ENCODE measurements around the gene PDXK.

PDXK gene

GRCh38 chr21:43693981-43694380 lies 24.9 kb upstream of the PDXK start:
- Histone ChIP-seq H4K8ac (ENCODE audit: low read depth, low read length) (no peak overlapping the region), H3K14ac (ENCODE audit: low read length) (no peak overlapping the region), H3K27ac (ENCODE audit: low read depth, low read length) (no peak overlapping the region), H2BK120ac (ENCODE audit: insufficient read depth, low read length, poor library complexity) (no peak overlapping the region), H2BK5ac (ENCODE audit: low read depth, low read length, poor library complexity) (no peak overlapping the region), H3K23ac (ENCODE audit: low read length) (no peak overlapping the region), H3K4me3 (ENCODE audit: low read depth, low read length) (no peak overlapping the region), H3K4ac (ENCODE audit: low read depth, low read length) (no peak overlapping the region), H3K9me3 (ENCODE audit: insufficient read depth, low read depth, low read length) (peaks cover 5% of the 10 kb centered on the region), H3K4me1 (ENCODE audit: control insufficient read depth in 1 of 2, insufficient read depth in 2 of 2, low read length in 2 of 2) (peaks cover 0 to 1% of the 10 kb centered on the region in 2 experiments), H3K18ac (ENCODE audit: low read length) (no peak overlapping the region), H3K36me3 (ENCODE audit: control insufficient read depth in 1 of 2, insufficient read depth in 2 of 2, low read length in 2 of 2) (peaks cover 40 to 52% of the 10 kb centered on the region in 2 experiments), H3K27me3 (ENCODE audit: insufficient read depth, low read length) (no peaks in the 10 kb centered on the region), H4K91ac (ENCODE audit: low read depth, low read length) (no peak overlapping the region), H4K12ac (ENCODE audit: low read depth, low read length) (no peak overlapping the region), H3K4me2 (ENCODE audit: low read length) (no peak overlapping the region), H3K79me1 (ENCODE audit: low read length) (no peaks in the 10 kb centered on the region), H2AFZ (ENCODE audit: insufficient read depth, low read length, poor library complexity) (no peak overlapping the region), H3K79me2 (ENCODE audit: control insufficient read depth, insufficient read depth, low read length, poor library complexity) (no peaks in the 10 kb centered on the region), H2BK12ac (ENCODE audit: low read length) (no peak overlapping the region), H2AK5ac (ENCODE audit: low read length) (no peak overlapping the region), H3K9ac (ENCODE audit: low read length) (no peak overlapping the region)
- WGBS (ENCODE audit: extremely low coverage, insufficient coverage, insufficient read length): no CpG with 5 or more reads among the region's 23 CpGs
- no peak for DNase-seq

DNA sequence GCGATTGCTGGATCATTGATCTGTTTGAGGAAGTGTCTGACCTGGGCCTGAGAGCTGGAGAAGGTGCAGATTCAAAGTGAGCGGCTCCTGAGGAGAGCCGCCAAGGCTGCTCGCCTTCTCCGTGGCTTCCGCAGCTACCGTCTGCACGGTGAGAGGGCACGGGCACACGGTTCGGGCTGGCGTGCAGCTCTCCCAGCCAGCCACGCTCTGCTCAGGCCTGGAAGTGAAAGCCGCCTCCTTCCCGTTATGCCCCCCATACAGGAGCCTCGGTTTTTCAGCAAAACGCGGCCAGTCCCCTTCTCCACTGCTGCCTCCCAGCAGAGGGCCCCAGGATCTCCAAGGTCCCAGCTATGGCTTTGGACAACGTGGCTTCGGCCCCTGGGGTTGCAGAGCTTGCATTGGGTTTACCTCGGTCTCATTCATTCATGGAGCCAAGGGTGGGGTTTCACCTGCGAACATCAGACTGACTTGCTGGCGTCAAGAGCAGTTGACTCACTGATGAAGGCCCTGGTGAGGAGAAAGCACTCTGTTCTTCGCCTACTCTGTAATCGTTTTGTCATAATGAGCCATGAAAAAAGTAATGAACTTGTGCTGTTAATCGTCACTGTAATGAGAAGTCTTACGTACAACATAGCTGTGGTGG lies 24.4 kb upstream of the PDXK start:
- H3K4me3 ChIP-seq (ENCODE audit: low read depth, low read length): no peak overlapping the region
- H3K4ac ChIP-seq (ENCODE audit: low read depth, low read length): no peak overlapping the region
- no peak overlapping the region for H2AFZ ChIP-seq (ENCODE audit: insufficient read depth, low read length, poor library complexity)
- no peak overlapping the region for H3K27ac ChIP-seq (ENCODE audit: low read depth, low read length)
- no peaks in the 10 kb centered on the region for H3K4me1 ChIP-seq (ENCODE audit: control insufficient read depth in 1 of 2, insufficient read depth in 2 of 2, low read length in 2 of 2)
- H2BK12ac ChIP-seq (ENCODE audit: low read length): no peak overlapping the region
- no peak overlapping the region for H4K12ac ChIP-seq (ENCODE audit: low read depth, low read length)
- no peak overlapping the region for H2AK5ac ChIP-seq (ENCODE audit: low read length)
- no peaks in the 10 kb centered on the region for H3K79me2 ChIP-seq (ENCODE audit: control insufficient read depth, insufficient read depth, low read length, poor library complexity)
- H3K14ac ChIP-seq (ENCODE audit: low read length): no peak overlapping the region
- no CpG with 5 or more reads among the region's 27 CpGs for WGBS (ENCODE audit: extremely low coverage, insufficient coverage, insufficient read length)
- H3K36me3 ChIP-seq (ENCODE audit: control insufficient read depth in 1 of 2, insufficient read depth in 2 of 2, low read length in 2 of 2): peaks cover 37 to 47% of the 10 kb centered on the region in 2 experiments
- no peak overlapping the region for H3K18ac ChIP-seq (ENCODE audit: low read length)
- H3K4me2 ChIP-seq (ENCODE audit: low read length): no peak overlapping the region
- H2BK5ac ChIP-seq (ENCODE audit: low read depth, low read length, poor library complexity): no peak overlapping the region
- no peaks in the 10 kb centered on the region for H3K27me3 ChIP-seq (ENCODE audit: insufficient read depth, low read length)
- H3K79me1 ChIP-seq (ENCODE audit: low read length): no peaks in the 10 kb centered on the region
- no peak overlapping the region for H3K9ac ChIP-seq (ENCODE audit: low read length)
- H4K8ac ChIP-seq (ENCODE audit: low read depth, low read length): no peak overlapping the region
- H3K23ac ChIP-seq (ENCODE audit: low read length): no peak overlapping the region
- no peak overlapping the region for H4K91ac ChIP-seq (ENCODE audit: low read depth, low read length)
- peaks cover 3% of the 10 kb centered on the region for H3K9me3 ChIP-seq (ENCODE audit: insufficient read depth, low read depth, low read length)
- no peak for DNase-seq
- H2BK120ac ChIP-seq (ENCODE audit: insufficient read depth, low read length, poor library complexity): no peak overlapping the region

DNA sequence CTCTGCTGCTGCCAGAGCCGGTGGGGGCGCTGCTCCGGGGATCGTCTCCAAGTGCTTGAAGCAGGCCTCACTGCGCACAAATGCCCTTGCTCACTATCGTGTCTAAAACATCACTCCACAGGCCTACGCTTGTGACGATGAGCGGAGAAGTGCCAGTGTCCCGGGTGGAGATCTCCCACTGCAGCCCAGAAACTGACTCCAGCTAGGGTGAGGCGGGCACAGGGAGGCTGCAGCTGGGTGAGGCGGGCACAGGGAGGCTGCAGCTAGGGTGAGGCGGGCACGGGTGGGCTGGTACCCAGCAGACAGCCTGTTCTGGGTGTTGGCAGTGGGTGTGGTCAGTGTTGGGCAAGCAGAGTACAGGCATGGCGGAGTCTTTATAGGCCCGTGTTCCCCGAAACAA lies 22.7 kb upstream of the PDXK start:
- whole genome bisulfite sequencing (ENCODE audit: extremely low coverage, insufficient coverage, insufficient read length): no CpG with 5 or more reads among the region's 17 CpGs
- Histone ChIP-seq H3K4me3 (ENCODE audit: low read depth, low read length) (no peak overlapping the region), H3K9ac (ENCODE audit: low read length) (no peak overlapping the region), H3K14ac (ENCODE audit: low read length) (no peak overlapping the region), H3K79me2 (ENCODE audit: control insufficient read depth, insufficient read depth, low read length, poor library complexity) (no peaks in the 10 kb centered on the region), H3K36me3 (ENCODE audit: control insufficient read depth in 1 of 2, insufficient read depth in 2 of 2, low read length in 2 of 2) (peaks cover 25 to 31% of the 10 kb centered on the region in 2 experiments), H2AK5ac (ENCODE audit: low read length) (no peak overlapping the region), H4K91ac (ENCODE audit: low read depth, low read length) (no peak overlapping the region), H3K4ac (ENCODE audit: low read depth, low read length) (no peak overlapping the region), H3K79me1 (ENCODE audit: low read length) (no peaks in the 10 kb centered on the region), H3K27ac (ENCODE audit: low read depth, low read length) (no peak overlapping the region), H3K4me1 (ENCODE audit: control insufficient read depth in 1 of 2, insufficient read depth in 2 of 2, low read length in 2 of 2) (no peaks in the 10 kb centered on the region), H3K18ac (ENCODE audit: low read length) (no peak overlapping the region), H2BK12ac (ENCODE audit: low read length) (no peak overlapping the region), H3K9me3 (ENCODE audit: insufficient read depth, low read depth, low read length) (peaks cover 3% of the 10 kb centered on the region), H3K27me3 (ENCODE audit: insufficient read depth, low read length) (no peaks in the 10 kb centered on the region), H4K12ac (ENCODE audit: low read depth, low read length) (no peak overlapping the region), H2AFZ (ENCODE audit: insufficient read depth, low read length, poor library complexity) (no peak overlapping the region), H4K8ac (ENCODE audit: low read depth, low read length) (no peak overlapping the region), H3K23ac (ENCODE audit: low read length) (no peak overlapping the region), H2BK5ac (ENCODE audit: low read depth, low read length, poor library complexity) (no peak overlapping the region), H3K4me2 (ENCODE audit: low read length) (no peak overlapping the region), H2BK120ac (ENCODE audit: insufficient read depth, low read length, poor library complexity) (no peak overlapping the region)
- no peak for DNase-seq

GRCh38 chr21:43697758-43698643 lies 20.9 kb upstream of the PDXK start:
- Histone ChIP-seq H3K14ac (ENCODE audit: low read length) (no peak overlapping the region), H2BK120ac (ENCODE audit: insufficient read depth, low read length, poor library complexity) (no peak overlapping the region), H3K23ac (ENCODE audit: low read length) (no peak overlapping the region), H3K9ac (ENCODE audit: low read length) (no peak overlapping the region), H2BK12ac (ENCODE audit: low read length) (no peak overlapping the region), H3K18ac (ENCODE audit: low read length) (no peak overlapping the region), H3K27ac (ENCODE audit: low read depth, low read length) (no peak overlapping the region), H3K9me3 (ENCODE audit: insufficient read depth, low read depth, low read length) (peaks cover 3% of the 10 kb centered on the region), H4K12ac (ENCODE audit: low read depth, low read length) (no peak overlapping the region), H3K79me1 (ENCODE audit: low read length) (no peaks in the 10 kb centered on the region), H2AK5ac (ENCODE audit: low read length) (no peak overlapping the region), H3K4ac (ENCODE audit: low read depth, low read length) (no peak overlapping the region), H3K79me2 (ENCODE audit: control insufficient read depth, insufficient read depth, low read length, poor library complexity) (no peaks in the 10 kb centered on the region), H3K36me3 (ENCODE audit: control insufficient read depth in 1 of 2, insufficient read depth in 2 of 2, low read length in 2 of 2) (peaks cover 14 to 18% of the 10 kb centered on the region in 2 experiments), H3K4me3 (ENCODE audit: low read depth, low read length) (no peak overlapping the region), H3K27me3 (ENCODE audit: insufficient read depth, low read length) (no peaks in the 10 kb centered on the region), H4K91ac (ENCODE audit: low read depth, low read length) (no peak overlapping the region), H2AFZ (ENCODE audit: insufficient read depth, low read length, poor library complexity) (no peak overlapping the region), H3K4me1 (ENCODE audit: control insufficient read depth in 1 of 2, insufficient read depth in 2 of 2, low read length in 2 of 2) (no peaks in the 10 kb centered on the region), H2BK5ac (ENCODE audit: low read depth, low read length, poor library complexity) (no peak overlapping the region), H4K8ac (ENCODE audit: low read depth, low read length) (no peak overlapping the region), H3K4me2 (ENCODE audit: low read length) (no peak overlapping the region)
- WGBS (ENCODE audit: extremely low coverage, insufficient coverage, insufficient read length): no CpG with 5 or more reads among the region's 11 CpGs
- DNase-seq: no peak
